A549 (cell line): ENCODE results near the gene IGSF3.

Experiments used
- ELK1 ChIP-seq: fragments of 150-350 bp; IDR thresholded peaks from 2 replicates; pipeline ENCODE4 v1.6.1; 2014; ENCODE audit warnings: low read depth, mild to moderate bottlenecking, low read length
- HOXA7 ChIP-seq: fragments of 250-450 bp; sonication (Bioruptor Pico); IDR thresholded peaks from 2 replicates; pipeline ENCODE4 v1.5.0; 2020; ENCODE audit warnings: mild to moderate bottlenecking, moderate library complexity
- POLR2A ChIP-seq: IDR thresholded peaks from 2 replicates; pipeline ENCODE4 v1.6.1; 2012; ENCODE audit warnings: mild to moderate bottlenecking, low read length
- RAD21 ChIP-seq, 2 experiments: fragments of >200 bp in 1 of 2; sonication (Bioruptor Twin) in 1 of 2; formaldehyde crosslinking in 1 of 2; IDR thresholded peaks in 1 of 2; conservative IDR thresholded peaks in 1 of 2; 2 replicates in 1 of 2; 3 replicates in 1 of 2; pipeline ENCODE4 v1.6.1; 2012 to 2018; ENCODE audit warnings: inconsistent platforms in 1 of 2
- RCOR1 ChIP-seq: fragments of 150-350 bp; IDR thresholded peaks from 2 replicates; pipeline ENCODE4 v1.6.1; 2014; ENCODE audit warnings: antibody characterized with exemption, low read length, low read depth
- TP53 ChIP-seq: fragments of 250-450 bp; sonication (Bioruptor Pico); IDR thresholded peaks from 2 replicates; pipeline ENCODE4 v1.5.0; 2021; ENCODE audit warnings: mild to moderate bottlenecking, moderate library complexity
- ZFP36 ChIP-seq: fragments of 450-650 bp; IDR thresholded peaks from 2 replicates; pipeline ENCODE4 v1.6.1; 2014; ENCODE audit warnings: borderline replicate concordance; ENCODE audit not compliant: partially characterized antibody
- TF ChIP-seq, protein P1 (sequence below): fragments of >200 bp; sonication (Bioruptor Twin); formaldehyde crosslinking; IDR thresholded peaks from 3 replicates; pipeline ENCODE4 v1.5.1; 2016
- TF ChIP-seq, protein P2 (sequence below): fragments of 250-450 bp; sonication (Bioruptor Pico); IDR thresholded peaks from 2 replicates; pipeline ENCODE4 v1.5.0; 2021; ENCODE audit warnings: mild to moderate bottlenecking, moderate library complexity, borderline replicate concordance

DNA sequence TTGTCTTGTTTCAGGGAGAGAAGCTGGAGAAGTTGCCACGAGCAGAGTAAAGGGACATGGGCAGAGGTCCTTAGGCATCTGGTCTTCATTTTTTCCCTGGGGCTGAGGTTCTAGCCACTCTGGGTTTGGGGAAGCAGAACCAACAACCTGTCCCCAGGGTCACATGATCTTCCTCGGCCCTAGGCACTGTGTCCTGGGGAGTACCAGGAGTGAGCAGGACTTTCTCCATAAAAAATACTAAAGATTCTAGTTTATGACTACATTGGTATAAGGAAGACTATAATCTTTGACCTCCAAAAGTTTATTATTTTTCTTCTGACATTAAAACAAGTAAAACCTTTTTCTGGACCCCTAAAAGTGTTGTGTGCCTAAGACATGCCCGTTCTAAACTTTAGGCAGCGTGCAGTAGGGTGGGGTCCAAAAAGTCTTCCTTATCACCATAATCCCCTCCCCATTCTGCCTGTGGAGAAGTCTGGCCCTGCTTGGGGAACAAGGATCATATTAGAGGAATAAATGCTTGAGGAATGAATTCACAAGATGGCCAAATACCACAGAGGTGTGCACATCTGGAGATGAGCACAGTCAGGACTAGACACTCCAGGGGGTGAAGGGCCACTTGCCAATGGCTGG is 19.3 kb upstream of the IGSF3 start:
- TF ChIP-seq POLR2A (no peak), HOXA7 (no peak), TP53 (CRISPR knock-in tag) (no peak), ELK1 (no peak), ZFP36 (no peak), RAD21 (conservative IDR thresholded peaks at IDR 0.05 in 1 of 2, IDR thresholded peaks at IDR 0.05 in 1 of 2) (no peak), RCOR1 (no peak)
- TF ChIP-seq, protein P1, sequence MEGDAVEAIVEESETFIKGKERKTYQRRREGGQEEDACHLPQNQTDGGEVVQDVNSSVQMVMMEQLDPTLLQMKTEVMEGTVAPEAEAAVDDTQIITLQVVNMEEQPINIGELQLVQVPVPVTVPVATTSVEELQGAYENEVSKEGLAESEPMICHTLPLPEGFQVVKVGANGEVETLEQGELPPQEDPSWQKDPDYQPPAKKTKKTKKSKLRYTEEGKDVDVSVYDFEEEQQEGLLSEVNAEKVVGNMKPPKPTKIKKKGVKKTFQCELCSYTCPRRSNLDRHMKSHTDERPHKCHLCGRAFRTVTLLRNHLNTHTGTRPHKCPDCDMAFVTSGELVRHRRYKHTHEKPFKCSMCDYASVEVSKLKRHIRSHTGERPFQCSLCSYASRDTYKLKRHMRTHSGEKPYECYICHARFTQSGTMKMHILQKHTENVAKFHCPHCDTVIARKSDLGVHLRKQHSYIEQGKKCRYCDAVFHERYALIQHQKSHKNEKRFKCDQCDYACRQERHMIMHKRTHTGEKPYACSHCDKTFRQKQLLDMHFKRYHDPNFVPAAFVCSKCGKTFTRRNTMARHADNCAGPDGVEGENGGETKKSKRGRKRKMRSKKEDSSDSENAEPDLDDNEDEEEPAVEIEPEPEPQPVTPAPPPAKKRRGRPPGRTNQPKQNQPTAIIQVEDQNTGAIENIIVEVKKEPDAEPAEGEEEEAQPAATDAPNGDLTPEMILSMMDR: no peak
- TF ChIP-seq, protein P2, sequence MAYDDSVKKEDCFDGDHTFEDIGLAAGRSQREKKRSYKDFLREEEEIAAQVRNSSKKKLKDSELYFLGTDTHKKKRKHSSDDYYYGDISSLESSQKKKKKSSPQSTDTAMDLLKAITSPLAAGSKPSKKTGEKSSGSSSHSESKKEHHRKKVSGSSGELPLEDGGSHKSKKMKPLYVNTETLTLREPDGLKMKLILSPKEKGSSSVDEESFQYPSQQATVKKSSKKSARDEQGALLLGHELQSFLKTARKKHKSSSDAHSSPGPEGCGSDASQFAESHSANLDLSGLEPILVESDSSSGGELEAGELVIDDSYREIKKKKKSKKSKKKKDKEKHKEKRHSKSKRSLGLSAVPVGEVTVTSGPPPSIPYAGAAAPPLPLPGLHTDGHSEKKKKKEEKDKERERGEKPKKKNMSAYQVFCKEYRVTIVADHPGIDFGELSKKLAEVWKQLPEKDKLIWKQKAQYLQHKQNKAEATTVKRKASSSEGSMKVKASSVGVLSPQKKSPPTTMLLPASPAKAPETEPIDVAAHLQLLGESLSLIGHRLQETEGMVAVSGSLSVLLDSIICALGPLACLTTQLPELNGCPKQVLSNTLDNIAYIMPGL (CRISPR knock-in tag): no peak
